ENCODE measurements around the gene ACRBP.

- no peak for TF ChIP-seq CTCF (IDR thresholded peaks at IDR 0.05)
- no peak for TF ChIP-seq POLR2AphosphoS5 (IDR thresholded peaks at IDR 0.05; ENCODE audit: low read depth, low read length)
- TF ChIP-seq REST (IDR thresholded peaks at IDR 0.05; ENCODE audit: insufficient read depth in 1 of 2, low read depth in 2 of 2, low read length in 1 of 2) = no peak
- no peak for TF ChIP-seq TCF7L2 (IDR thresholded peaks at IDR 0.05; ENCODE audit: low read depth, low read length)
- TF ChIP-seq SIN3A (IDR thresholded peaks at IDR 0.05; ENCODE audit: borderline replicate concordance, insufficient read depth, low read depth, low read length) = no peak
Observed at GRCh38 chr12:6692888-6693287, 45.7 kb upstream of the ACRBP start.

All from Panc1 (cell line).